Cardiac fibroblast (primary cell): ENCODE data around the gene KRTAP2-1.
"Not testable (repeated sequence)": the region's sequence is repeated elsewhere in the genome, so short reads cannot be mapped to it uniquely, and the experiment has no call there.

Experiments
- DNase-seq, 2 donors: peaks; one replicate each; pipeline versions ENCODE4 v3.0.0 to v3.0.0-alpha.2; 2010; ENCODE audit warnings: low read depth in 2 of 2
- H3K4me3 ChIP-seq, 2 donors: replicated peaks in 1 of 2; 1 replicate in 1 of 2; 2 replicates in 1 of 2; pipeline ENCODE4 v1.5.1; 2011; ENCODE audit warnings: low read depth in 2 of 2, low read length in 2 of 2, mild to moderate bottlenecking in 2 of 2, moderate library complexity in 1 of 2
- CTCF ChIP-seq: IDR thresholded peaks from one replicate; pipeline ENCODE4 v1.5.1; 2011; ENCODE audit warnings: low read depth, mild to moderate bottlenecking, low read length, inconsistent platforms

Gene KRTAP2-1, protein sequence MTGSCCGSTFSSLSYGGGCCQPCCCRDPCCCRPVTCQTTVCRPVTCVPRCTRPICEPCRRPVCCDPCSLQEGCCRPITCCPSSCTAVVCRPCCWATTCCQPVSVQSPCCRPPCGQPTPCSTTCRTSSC

DNA sequence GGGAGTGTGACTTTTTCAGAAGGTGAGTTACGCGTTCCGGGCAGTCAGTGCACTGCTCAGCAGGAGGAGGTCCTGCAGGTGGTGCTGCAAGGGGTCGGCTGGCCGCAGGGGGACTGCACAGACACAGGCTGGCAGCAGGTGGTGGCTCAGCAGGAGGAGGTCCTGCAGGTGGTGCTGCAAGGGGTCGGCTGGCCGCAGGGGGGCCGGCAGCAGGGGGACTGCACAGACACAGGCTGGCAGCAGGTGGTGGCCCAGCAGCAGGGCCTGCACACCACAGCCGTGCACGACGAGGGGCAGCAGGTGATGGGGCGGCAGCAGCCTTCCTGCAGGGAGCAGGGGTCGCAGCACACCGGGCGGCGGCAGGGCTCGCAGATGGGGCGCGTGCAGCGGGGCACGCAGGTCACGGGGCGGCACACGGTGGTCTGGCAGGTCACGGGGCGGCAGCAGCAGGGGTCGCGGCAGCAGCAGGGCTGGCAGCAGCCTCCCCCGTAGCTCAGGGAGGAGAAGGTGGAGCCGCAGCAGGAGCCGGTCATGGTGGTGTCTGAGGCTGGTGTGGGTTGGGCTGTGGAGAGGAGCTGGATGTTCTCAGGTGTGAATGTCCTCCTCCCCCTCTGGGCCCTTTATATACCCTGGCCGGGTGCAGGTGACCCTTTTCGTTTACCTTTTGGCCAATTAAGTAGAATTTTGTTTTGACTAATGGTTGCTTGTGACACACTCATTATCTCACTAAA lies at the start of gene KRTAP2-1:
Gene KRTAP2-1, minus strand, starts transcription at position 582 of the 731 bp plus-strand sequence. Its CDS starts 49 bp downstream, at position 533.
- not testable (repeated sequence) for H3K4me3 ChIP-seq, DNase-seq

DNA sequence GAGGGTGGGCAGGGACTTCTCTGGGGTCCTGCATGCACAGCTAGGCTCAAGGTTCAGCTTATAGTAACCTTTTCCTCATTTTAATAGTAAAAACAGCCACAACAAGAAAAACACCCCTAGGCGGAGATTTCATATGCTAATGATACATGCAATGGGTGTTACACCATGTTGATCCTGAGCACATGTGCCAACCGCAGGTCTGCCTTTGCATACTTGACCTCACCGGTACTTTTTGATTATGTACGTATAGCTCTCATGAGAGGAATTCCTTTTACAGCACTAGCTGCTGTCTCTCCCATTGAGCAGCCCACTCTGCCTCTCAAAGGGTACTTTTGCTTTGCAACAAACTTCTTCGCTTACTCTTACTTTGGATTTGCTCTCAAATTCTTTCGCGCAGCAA lies 48.9 kb upstream of the KRTAP2-1 start:
- no peak for TF ChIP-seq CTCF
- no peak for DNase-seq
- no peak overlapping the region for H3K4me3 ChIP-seq

GRCh38 chr17:41088760-41089352 lies 41.7 kb upstream of the KRTAP2-1 start:
- not testable (repeated sequence) for DNase-seq, H3K4me3 ChIP-seq

DNA sequence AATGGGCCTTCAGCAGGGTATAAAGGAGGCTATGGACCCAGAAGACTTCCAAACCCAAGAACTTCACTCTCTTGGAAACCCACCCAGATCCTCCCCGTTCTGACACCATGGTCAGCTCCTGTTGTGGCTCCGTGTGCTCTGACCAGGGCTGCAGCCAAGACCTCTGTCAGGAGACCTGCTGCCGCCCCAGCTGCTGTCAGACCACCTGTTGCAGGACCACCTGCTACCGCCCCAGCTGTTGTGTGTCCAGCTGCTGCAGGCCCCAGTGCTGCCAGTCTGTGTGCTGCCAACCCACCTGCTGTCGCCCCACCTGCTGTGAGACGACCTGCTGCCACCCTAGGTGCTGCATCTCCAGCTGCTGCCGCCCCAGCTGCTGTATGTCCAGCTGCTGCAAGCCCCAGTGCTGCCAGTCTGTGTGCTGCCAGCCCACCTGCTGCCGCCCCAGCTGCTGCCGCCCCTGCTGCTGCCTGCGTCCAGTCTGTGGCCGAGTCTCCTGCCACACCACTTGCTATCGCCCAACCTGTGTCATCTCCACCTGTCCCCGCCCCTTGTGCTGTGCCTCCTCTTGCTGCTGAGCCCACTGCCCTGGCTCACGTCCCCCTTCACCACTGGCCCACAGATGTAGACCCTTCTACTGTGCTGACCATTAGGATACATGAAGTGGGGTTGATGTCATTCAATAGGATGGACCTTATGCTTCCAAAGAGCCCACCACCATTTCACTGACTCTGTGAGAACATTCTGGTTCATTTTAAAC lies 37.2 kb upstream of the KRTAP2-1 start, which contains the start of gene KRTAP4-7:
Gene KRTAP4-7, plus strand, starts transcription at position 51 of the 757 bp plus-strand sequence. Its CDS starts 57 bp downstream, at position 108.
- not testable (repeated sequence) for DNase-seq, H3K4me3 ChIP-seq

- not testable (repeated sequence) for H3K4me3 ChIP-seq
Observed at GRCh38 chr17:41083427-41083826, 36.3 kb upstream of the KRTAP2-1 start.

DNA sequence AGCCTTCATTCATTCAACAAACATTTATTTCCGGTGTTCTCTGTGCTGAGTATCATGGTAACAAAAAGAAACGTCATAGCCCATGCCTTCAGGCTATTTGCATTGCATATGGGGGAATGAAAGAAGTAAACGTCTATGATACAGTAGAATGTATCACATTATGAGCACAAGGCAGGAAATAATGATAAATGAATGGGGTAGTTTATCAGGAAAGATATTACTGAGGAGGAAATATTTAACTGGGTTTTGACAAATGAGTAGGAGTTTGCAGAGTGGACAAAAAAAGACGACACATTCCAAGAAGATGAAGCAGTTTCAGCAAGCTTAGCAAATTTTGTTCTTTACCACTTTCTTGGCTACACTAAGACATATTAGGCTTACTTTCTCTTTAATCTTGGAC lies 35.5 kb upstream of the KRTAP2-1 start:
- no peak for DNase-seq
- no peak for TF ChIP-seq CTCF
- no peak overlapping the region for H3K4me3 ChIP-seq

More at GRCh38 chr17:41083427-41083826, 36.3 kb upstream of the KRTAP2-1 start:
- not testable (repeated sequence) for DNase-seq

GRCh38 chr17:41076788-41077187 lies 29.7 kb upstream of the KRTAP2-1 start:
- no peak for TF ChIP-seq CTCF
- H3K4me3 ChIP-seq: no peak overlapping the region
- DNase-seq: no peak

GRCh38 chr17:41073676-41074075 lies 26.6 kb upstream of the KRTAP2-1 start:
- no peak overlapping the region for H3K4me3 ChIP-seq
- DNase-seq: no peak
- no peak for TF ChIP-seq CTCF
